ENCODE data around the gene RTN4RL1.

The RTN4RL1 gene, protein sequence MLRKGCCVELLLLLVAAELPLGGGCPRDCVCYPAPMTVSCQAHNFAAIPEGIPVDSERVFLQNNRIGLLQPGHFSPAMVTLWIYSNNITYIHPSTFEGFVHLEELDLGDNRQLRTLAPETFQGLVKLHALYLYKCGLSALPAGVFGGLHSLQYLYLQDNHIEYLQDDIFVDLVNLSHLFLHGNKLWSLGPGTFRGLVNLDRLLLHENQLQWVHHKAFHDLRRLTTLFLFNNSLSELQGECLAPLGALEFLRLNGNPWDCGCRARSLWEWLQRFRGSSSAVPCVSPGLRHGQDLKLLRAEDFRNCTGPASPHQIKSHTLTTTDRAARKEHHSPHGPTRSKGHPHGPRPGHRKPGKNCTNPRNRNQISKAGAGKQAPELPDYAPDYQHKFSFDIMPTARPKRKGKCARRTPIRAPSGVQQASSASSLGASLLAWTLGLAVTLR

GRCh38 chr17:2025220-2025621, at the start of gene RTN4RL1:
RTN4RL1 (minus strand) TSS chr17:2025334; CDS start chr17:2024865, 469 bp downstream.
- no peak for FAIRE-seq
- DNase-seq (ENCODE audit: low spot score): no peak

- no peak for DNase-seq (ENCODE audit: low spot score)
- no peak for FAIRE-seq
These were observed 49.8 kb upstream of the RTN4RL1 start for GRCh38 chr17:2074919-2075318.

- no peak for DNase-seq (ENCODE audit: low spot score)
- FAIRE-seq: no peak
These were observed 46.5 kb upstream of the RTN4RL1 start for GRCh38 chr17:2071455-2072281.

DNA sequence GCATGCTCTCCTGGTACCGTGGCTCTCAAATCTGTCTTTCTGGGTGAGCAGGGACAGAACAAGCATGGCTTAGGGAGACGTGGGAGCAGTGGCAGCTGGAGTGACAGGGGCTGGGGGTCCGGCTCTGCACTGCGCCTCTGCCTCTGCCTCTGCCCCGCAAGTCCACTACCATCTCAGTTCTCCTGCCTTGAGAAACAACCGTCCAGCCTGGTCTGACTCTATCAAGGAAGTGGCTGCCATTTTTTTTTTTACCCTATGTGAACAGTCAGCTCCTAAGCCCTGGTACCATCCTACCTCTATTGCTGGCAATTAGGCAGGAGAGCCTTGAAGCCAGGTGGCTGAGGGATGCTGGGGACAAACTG, 45.9 kb upstream of the RTN4RL1 start:
- DNase-seq (ENCODE audit: low spot score) (no peak), FAIRE-seq (no peak)

GRCh38 chr17:2070241-2071023, 45.3 kb upstream of the RTN4RL1 start:
- no peak for FAIRE-seq
- DNase-seq (ENCODE audit: low spot score): no peak

DNA sequence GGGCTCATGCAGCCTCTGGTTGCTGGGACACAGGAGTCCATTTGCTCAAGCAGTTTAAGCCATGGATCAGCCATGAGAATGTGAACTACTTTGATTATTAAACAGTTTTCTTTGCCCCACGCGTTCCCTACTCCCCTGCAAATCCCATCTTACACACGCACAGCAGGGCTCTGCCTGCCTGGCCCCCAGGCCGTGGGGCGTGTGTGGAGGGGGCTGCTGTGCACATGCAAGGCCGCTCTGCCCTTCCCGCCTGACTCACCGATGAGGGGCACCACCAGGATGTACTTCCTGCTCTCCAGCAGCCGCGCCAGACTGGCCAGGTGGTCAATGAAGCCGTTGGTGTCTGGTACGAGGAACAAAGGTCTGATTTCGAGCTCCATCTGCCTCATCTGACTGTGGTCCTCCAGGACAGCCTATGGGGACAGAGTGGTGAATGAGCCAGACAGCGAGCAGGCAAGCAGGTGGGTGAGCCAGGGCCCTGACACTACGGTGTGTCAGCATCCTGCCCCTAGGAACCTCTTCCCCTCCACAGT, 43.5 kb upstream of the RTN4RL1 start:
- DNase-seq (ENCODE audit: low spot score): peak; percentile 33
- FAIRE-seq: no peak

DNA sequence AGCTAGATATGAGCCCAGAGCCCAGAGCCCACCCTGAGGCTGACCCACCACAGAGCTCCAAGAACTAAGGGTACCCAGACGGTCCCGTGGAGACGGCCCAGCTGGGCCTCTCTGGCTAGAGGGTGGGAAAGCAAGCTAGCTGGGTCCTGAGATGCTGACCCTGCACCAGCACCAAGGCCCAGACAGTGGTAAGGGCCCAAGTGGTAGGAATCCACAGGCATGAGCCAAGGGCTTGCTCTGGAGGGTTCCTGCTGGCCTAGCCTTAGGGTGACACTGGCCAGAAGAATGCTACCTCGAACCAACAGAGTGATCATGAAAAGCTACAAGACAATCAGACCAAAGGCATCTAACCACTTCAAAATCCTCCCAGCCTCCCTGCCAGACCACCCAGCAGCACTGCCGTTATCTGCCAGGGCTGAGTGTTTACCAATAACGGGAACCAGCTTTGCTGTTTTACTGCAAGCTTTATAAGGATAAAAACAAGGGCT, 42.9 kb upstream of the RTN4RL1 start:
- DNase-seq (ENCODE audit: low spot score): no peak
- FAIRE-seq: no peak

DNA sequence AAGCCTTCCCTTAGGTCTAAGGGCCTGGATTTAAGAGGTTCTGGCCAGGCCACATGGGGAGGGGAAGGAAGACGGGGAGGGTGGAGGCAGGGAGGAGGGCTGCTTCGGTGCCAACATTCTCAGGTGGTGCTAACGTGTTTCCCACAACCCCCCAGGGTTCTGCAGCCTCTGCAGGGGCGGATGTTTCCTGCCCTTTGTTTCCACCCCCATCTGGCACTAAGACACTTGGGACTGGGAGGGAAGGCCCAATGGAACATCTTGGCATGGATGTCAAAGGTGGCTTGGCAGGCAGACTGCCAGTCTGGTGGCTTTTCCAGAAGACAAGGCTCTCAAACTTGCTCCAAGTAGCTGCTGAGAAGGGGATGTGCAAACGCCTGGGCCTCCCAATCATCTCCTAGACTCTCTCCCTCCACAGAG, 42.5 kb upstream of the RTN4RL1 start:
- FAIRE-seq (no peak), DNase-seq (ENCODE audit: low spot score) (no peak)

DNA sequence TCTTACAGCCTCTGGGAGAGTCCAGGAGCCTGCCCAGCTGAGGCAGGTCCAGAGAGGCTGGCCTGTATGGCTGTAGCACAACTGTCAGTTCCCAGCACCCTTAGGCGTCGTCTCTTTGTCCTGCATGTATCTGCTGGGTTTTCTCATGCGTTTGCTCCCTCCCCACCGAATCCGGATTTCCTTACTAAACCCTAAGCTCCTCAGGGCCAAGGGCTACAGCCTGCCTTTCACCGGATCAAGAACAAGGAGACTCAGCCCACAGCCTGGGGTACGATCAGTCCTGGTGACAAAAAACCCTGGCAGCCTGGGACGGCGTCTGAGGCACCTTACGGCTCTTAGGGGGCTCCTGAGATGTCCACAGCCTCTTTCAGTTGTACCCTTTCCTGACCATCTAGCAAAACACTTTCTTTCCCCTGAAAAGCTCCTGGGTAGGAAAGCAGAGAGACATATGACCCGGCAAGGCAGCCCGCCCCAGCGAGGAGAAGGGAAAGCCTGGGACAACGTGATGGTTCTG, 42.0 kb upstream of the RTN4RL1 start:
- no peak for FAIRE-seq
- no peak for DNase-seq (ENCODE audit: low spot score)

DNA sequence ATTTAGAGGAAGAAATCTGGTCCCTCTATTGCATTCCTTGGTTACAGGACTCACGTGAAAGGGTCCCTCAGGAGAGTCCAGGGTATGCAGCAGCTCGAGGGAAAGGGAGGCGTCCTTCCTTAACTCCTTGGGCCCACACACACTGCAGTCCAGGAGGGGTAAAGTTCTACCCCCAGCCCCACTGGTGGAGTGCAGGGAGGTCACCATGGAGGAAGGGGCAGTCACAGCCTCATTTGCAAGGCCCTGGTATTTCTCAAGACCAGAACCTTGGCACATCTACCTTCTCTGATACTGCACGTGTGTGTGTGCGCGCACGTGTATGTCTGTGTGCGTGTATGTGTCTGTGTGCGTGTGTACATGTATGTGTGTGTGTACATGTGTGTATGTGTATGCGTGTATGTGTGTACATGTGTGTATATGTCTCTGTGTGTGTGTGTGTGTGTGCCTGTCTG, 40.8 kb upstream of the RTN4RL1 start:
- no peak for FAIRE-seq
- no peak for DNase-seq (ENCODE audit: low spot score)

- FAIRE-seq (no peak), DNase-seq (ENCODE audit: low spot score) (no peak)
These were observed 40.0 kb upstream of the RTN4RL1 start for GRCh38 chr17:2064980-2065785.

- FAIRE-seq (no peak), DNase-seq (ENCODE audit: low spot score) (no peak)
These were observed 39.4 kb upstream of the RTN4RL1 start for GRCh38 chr17:2064520-2064971.

GRCh38 chr17:2064147-2064489, 39.0 kb upstream of the RTN4RL1 start:
- DNase-seq (ENCODE audit: low spot score): no peak
- FAIRE-seq: no peak

DNA sequence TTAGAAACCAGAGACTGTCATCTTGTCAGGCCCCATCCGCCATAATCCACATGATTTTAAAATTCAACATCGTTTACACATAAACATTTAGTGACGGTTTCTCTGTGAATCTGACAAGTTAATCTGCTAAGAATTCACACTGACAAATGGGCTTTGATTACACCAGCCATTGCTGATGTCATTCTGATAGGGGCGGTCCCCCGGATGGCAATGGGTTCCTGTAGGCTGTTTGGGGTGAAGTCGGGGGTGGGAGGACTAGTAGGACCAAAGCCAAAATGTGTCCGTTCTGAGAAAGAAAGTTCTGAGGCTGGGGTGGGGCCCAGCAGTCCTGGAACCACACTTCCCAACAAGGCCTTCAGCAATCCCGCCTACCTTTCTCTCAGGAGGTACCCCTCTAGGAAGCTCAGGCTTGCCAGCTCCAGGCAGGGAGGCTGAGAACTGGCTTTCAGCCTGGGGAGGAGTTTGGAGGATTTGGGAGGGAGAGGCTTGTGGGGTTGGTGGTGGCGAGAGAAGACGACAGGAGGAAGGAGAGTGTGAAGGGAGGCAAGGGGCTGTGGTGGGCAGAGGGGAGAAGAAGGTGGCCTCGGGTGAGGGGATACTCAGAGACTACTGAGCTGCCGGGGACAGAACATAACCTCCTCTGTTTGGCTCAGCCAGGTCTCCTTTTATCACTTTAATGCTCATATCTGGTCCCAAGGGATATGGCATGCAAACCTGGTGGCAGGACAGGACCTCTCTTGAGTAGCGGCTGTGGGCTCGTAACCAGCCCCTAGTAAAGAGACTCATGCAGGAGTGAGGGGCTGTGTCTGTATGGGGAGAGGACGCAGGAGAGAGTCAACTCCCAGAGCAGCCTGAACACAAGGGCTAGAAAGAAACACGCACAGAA, 38.4 kb upstream of the RTN4RL1 start:
- no peak for FAIRE-seq
- no peak for DNase-seq (ENCODE audit: low spot score)

DNA sequence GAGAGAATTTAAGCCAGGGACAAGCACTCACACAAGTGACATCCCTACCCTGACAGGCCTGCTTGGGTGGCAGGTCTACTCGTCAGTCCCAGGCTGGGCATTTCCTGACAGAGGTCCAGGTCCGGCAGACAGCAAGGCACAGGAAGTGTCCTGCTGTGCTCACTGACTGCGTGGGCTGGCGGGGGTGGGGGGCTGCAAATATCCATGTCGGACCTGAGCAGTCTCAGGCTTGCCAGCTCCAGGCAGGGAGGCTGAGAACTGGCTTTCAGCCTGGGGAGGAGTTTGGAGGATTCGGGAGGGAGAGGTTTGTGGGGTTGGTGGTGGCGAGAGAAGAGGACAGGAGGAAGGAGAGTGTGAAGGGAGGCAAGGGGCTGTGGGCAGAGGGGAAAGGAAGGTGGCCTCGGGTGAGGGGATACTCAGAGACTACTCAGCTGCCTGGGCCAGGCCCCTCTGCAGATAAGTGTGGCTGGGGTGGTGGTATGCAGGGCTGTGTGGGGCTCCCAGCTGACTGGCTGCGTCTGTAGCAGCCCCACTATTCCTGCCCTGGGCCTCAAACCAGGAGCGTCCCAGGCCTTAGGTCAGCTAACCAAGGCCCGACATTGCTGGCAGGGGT, 37.5 kb upstream of the RTN4RL1 start:
- FAIRE-seq: peak; percentile 16

DNA sequence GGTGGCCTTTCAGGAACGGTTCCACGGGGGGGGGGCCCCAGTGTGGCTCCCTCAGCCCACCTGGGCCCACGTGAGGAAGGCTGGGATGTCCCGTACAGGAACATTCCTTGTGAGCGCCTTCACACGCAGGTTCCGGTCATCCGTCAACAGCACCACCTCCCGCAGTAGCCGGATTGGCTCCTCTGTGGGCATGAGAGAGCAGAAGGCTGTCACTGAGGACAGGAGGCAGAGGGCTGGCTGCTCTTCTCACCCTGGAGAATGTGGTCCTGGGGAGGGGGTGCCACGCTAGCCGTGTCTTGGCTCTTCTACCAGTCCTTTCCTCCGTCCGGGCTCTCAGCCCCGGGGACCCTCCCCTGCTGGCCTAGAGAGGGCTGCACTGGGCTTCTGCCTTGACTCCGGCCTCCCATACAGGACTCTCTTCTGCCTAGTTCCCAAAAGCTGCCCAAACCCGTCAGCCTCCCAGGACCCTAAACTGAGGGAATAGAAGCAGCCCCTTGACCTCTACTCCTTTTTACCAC, 36.4 kb upstream of the RTN4RL1 start:
- FAIRE-seq (no peak), DNase-seq (ENCODE audit: low spot score) (no peak)

More for the DNA sequence above, 37.5 kb upstream of the RTN4RL1 start:
- peak; percentile 37 for DNase-seq (ENCODE audit: low spot score)

DNA sequence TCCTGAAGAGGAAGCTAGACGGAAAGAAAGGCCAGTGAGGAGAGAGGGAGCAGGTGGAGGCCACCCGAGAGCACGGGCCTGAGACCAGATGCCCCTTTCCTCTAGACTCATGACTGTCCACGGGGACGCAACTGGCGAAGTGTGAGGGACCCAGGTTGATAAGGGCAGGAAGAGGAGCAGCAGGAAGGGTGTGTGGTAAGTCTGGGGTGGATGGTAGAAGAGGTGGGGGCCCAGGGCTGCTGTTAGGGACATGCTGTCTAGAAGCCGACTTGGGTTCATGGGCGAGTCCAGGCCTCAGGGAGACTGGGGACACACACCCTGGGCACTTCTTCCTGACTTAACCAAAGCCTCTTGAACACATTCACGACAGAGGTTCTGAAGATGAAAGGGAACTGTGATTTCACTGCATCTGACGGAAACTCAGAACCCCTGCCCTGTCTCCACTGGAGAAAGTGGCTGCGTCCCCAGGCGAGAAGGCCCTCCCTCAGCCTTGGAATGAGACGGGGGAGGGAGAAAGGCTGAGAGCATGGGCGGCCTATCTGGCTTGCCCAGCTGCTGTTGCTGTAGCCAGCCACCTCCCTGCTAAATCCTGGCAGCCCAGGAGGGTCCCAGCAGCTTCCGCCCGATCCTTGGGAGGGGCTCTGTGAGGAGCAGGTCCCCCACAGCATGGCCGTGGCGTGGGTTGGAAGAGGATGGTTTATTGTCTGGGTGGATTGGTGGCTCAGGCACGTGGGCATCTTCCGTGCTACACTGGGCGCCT, 35.7 kb upstream of the RTN4RL1 start:
- FAIRE-seq: no peak
- no peak for DNase-seq (ENCODE audit: low spot score)

- DNase-seq (ENCODE audit: low spot score) (no peak), FAIRE-seq (no peak)
These were observed 35.2 kb upstream of the RTN4RL1 start for GRCh38 chr17:2060385-2060658.

All from RCC 7860 (cell line).